Smooth muscle cell (in vitro differentiated cells): ENCODE data around the gene NRARP. TPM values are rescaled to one million over a fixed set of nuclear protein-coding genes. Genes with fewer than 3 reads are reported as not detected.
A peak's percentile ranks its signal among the peaks of the same experiment; 100 is the strongest.

ENCODE experiments used
- DNase-seq: peaks from one replicate; lab custom pipeline; 2025; ENCODE audit not compliant: unreplicated experiment; lab: John Stamatoyannopoulos, UW
- H2AFZ ChIP-seq: fragments of 200-600 bp; sonication (generic); 2 replicates; pipeline ENCODE4 v1.6.0; 2016; ENCODE audit warnings: antibody characterized with exemption, low read depth, mild to moderate bottlenecking
- H3F3A ChIP-seq: fragments of 200-600 bp; sonication (generic); 2 replicates; pipeline ENCODE4 v1.6.0; 2017; ENCODE audit warnings: antibody characterized with exemption, low read depth
- H3K27ac ChIP-seq: fragments of 200-600 bp; sonication (generic); 2 replicates; pipeline ENCODE4 v1.5.1; 2016; ENCODE audit warnings: low read depth, mild to moderate bottlenecking
- H3K27me3 ChIP-seq: fragments of 200-600 bp; sonication (generic); 2 replicates; pipeline ENCODE4 v1.6.1; 2016; ENCODE audit warnings: low read depth, mild to moderate bottlenecking
- H3K36me3 ChIP-seq: fragments of 200-600 bp; sonication (generic); 2 replicates; pipeline ENCODE4 v1.5.1; 2016; ENCODE audit warnings: low read depth
- H3K4me1 ChIP-seq: fragments of 200-600 bp; sonication (generic); 2 replicates; pipeline ENCODE4 v1.5.1; 2016; ENCODE audit warnings: low read depth
- H3K4me2 ChIP-seq: fragments of 200-600 bp; sonication (generic); 2 replicates; pipeline ENCODE4 v1.6.0; 2016; ENCODE audit warnings: mild to moderate bottlenecking
- H3K4me3 ChIP-seq: fragments of 200-600 bp; sonication (generic); 2 replicates; pipeline ENCODE4 v1.5.1; 2016; ENCODE audit warnings: mild to moderate bottlenecking
- H3K79me2 ChIP-seq: fragments of 200-600 bp; sonication (generic); 2 replicates; pipeline ENCODE4 v1.6.0; 2016; ENCODE audit warnings: low read depth, mild to moderate bottlenecking
- H3K9ac ChIP-seq: fragments of 200-600 bp; sonication (generic); 2 replicates; pipeline ENCODE4 v1.6.0; 2016; ENCODE audit warnings: low read depth
- H3K9me3 ChIP-seq: fragments of 200-600 bp; sonication (generic); replicated peaks from 2 replicates; pipeline ENCODE4 v1.5.1; 2016; ENCODE audit warnings: low read depth
- H4K20me1 ChIP-seq: fragments of 200-600 bp; sonication (generic); 2 replicates; pipeline ENCODE4 v1.6.0; 2016; ENCODE audit warnings: low read depth
- CTCF ChIP-seq: fragments of 200-600 bp; sonication (generic); IDR thresholded peaks from 2 replicates; pipeline ENCODE4 v1.5.1; 2017; ENCODE audit warnings: borderline replicate concordance, mild to moderate bottlenecking, antibody characterized with exemption; ENCODE audit not compliant: insufficient read depth, poor library complexity, severe bottlenecking
- WGBS: methylation state at CpG from one replicate; pipeline ENCODE4 v1.1.7; 2016; ENCODE audit warnings: low lambda C conversion rate; 5-methylcytosine and 5-hydroxymethylcytosine counted together
- polyA plus RNA-seq: library from polyadenylated mRNA; unstranded; fragments of >200 nt; fragmentation: Nextera tagmentation; extraction: Ambion mirVana; gene quantifications from 2 replicates; pipeline ENCODE4 v1.2.1, GENCODE V29; 2016
- total RNA-seq: library from RNA; depleted of rRNA; stranded (reverse); fragments of >200 nt; gene quantifications from 2 replicates; pipeline ENCODE4 v1.2.3, GENCODE V29; 2014

The NRARP gene
- total and polyA plus RNA-seq, 2 experiments from 2014 or later, result 3.0 to 3.7 TPM

GRCh38 chr9:137293094-137293481 lies 9.0 kb downstream of the NRARP start:
- no peak overlapping the region for H3K27ac ChIP-seq
- no peaks in the 10 kb centered on the region for H4K20me1 ChIP-seq
- peaks cover 5% of the 10 kb centered on the region for H3K4me1 ChIP-seq
- peaks cover 33% of the 10 kb centered on the region for H3K27me3 ChIP-seq
- H3K9ac ChIP-seq, result no peak overlapping the region
- no peak overlapping the region for H2AFZ ChIP-seq
- H3K4me2 ChIP-seq, result no peak overlapping the region
- no peaks in the 10 kb centered on the region for H3K9me3 ChIP-seq
- H3K36me3 ChIP-seq, result no peaks in the 10 kb centered on the region
- TF ChIP-seq CTCF, result no peak
- H3K79me2 ChIP-seq, result no peaks in the 10 kb centered on the region
- WGBS, result 86% methylated on average over 15 of the region's 15 CpGs
- no peak for DNase-seq
- no peaks in the 10 kb centered on the region for H3F3A ChIP-seq
- H3K4me3 ChIP-seq, result no peak overlapping the region

- H3K9me3 ChIP-seq, result no peaks in the 10 kb centered on the region
- H3K9ac ChIP-seq, result no peak overlapping the region
- no peak overlapping the region for H2AFZ ChIP-seq
Measured at GRCh38 chr9:137286975-137287383, 15.1 kb downstream of the NRARP start.

GRCh38 chr9:137281345-137282116 lies 20.5 kb downstream of the NRARP start:
- Histone ChIP-seq H3K4me1 (peaks cover 12% of the 10 kb centered on the region), H3K36me3 (no peaks in the 10 kb centered on the region), H4K20me1 (peaks cover 25% of the 10 kb centered on the region), H3F3A (no peaks in the 10 kb centered on the region), H3K4me2 (peak overlapping the region; percentile 82), H2AFZ (no peak overlapping the region), H3K27me3 (peaks cover 12% of the 10 kb centered on the region), H3K4me3 (peak overlapping the region; percentile 38), H3K79me2 (no peaks in the 10 kb centered on the region), H3K9ac (no peak overlapping the region), H3K27ac (no peak overlapping the region), H3K9me3 (no peaks in the 10 kb centered on the region)
- WGBS, result 25% methylated on average over 34 of the region's 39 CpGs
- TF ChIP-seq CTCF, result no peak
- no peak for DNase-seq

More at GRCh38 chr9:137286975-137287383, 15.1 kb downstream of the NRARP start:
- Histone ChIP-seq H3K4me2 (no peak overlapping the region), H3K27ac (no peak overlapping the region), H3K79me2 (no peaks in the 10 kb centered on the region), H3F3A (no peaks in the 10 kb centered on the region), H3K27me3 (no peaks in the 10 kb centered on the region), H3K4me1 (no peaks in the 10 kb centered on the region), H3K36me3 (no peaks in the 10 kb centered on the region), H3K4me3 (no peak overlapping the region), H4K20me1 (peaks cover 6% of the 10 kb centered on the region)
- DNase-seq, result no peak
- WGBS, result 60% methylated on average over 14 of the region's 14 CpGs
- peak; percentile 30 for TF ChIP-seq CTCF
